ENCODE measurements around the gene MORN5.

MORN5 gene

DNA sequence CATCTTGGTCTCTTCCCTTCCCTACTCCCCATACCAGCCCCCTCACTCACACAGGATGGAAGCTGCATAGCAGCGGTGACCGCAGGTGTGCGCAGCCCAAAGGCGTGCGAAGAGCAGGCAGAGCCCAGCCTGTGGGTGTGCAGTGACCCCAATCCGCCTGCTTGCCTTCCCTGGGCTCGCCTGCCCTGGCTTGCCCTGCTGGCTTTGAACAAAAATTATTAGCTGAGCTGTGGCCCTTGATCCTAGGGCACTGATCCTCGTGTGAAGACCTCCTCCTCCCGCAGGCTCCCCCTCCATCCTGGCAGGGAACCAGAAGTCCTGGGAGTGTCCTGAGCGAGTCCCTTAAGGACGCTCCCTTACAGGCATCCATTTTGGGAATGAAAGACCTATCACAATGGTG lies 31.9 kb downstream of the MORN5 start:
- DNase-seq (ENCODE audit: low read depth) = no peak

DNA sequence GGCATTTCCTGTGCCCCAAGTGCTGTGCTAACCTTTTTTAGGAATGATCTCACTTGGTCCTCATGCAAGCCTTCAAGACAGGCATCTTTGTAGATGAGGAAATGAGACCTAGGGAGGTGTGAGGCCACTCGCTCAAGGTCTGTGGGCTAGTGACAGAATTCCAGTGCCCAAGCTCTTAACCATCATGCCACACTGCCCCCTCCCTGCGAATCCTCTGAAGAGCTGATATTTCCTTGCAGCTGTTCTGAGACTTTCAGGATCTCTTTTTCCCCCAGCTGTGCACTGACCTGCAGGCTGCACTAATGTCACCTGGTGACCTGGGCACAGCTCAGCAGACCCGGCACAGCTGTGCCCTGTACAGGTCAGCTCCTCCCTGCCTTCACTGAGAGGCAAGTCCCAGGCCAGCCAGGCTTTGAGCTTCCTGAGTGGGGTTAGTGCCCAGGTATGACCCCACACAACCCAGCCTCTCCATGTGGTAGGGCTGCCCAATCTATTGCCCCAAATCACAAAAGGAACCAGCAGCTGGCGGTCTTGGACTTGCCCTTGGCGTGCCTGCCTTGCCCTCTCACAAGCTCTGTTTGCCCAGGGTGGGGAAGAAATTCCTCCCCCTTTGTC lies 32.7 kb downstream of the MORN5 start:
- DNase-seq (ENCODE audit: low read depth) = no peak

DNA sequence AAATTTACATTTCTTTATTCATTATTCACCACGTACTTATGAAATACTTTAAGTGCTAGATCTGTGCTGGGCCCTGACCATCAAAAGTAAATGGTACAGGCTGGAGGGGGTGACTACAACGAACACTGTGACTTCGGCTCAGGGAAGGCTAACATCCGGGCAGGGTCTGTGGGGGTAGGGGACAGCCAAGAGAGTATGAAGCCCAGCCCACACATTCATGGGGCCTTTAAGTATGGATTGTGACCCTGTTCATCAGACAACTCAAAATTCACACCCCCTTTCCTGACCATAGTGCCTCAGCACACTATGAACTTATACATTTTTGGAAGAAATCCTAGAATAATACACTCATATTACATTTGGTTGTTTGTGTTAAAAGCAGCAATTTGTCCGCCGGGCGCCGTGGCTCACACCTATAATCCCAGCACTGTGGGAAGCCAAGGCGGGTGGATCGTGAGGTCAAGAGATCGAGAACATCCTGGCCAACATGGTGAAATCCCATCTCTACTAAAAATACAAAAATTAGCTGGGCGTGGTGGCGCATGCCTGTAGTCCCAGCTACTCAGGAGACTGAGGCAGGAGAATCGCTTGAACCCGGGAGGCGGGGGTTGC lies 33.3 kb downstream of the MORN5 start:
- no peak for DNase-seq (ENCODE audit: low read depth)

DNA sequence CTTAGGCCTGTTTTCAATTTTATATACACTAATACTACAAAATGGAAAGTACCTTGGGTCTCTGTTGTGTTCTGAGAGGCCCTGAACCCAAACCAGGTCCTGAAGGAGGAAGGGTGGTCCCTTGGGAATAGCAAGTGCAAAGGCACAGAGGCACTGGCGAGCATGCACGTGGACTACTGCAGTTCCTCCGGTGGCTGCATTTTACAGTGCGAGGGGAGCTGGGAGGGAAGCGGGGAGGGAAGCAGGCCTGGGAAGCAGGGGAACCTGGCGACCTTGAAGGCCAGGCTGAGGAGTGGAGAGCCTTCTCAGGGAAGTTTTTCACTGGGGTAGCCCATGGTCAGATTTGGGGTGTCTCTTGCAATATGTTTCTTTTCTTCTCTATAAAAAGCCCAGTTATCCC lies 33.9 kb downstream of the MORN5 start:
- DNase-seq (ENCODE audit: low read depth) = no peak

DNA sequence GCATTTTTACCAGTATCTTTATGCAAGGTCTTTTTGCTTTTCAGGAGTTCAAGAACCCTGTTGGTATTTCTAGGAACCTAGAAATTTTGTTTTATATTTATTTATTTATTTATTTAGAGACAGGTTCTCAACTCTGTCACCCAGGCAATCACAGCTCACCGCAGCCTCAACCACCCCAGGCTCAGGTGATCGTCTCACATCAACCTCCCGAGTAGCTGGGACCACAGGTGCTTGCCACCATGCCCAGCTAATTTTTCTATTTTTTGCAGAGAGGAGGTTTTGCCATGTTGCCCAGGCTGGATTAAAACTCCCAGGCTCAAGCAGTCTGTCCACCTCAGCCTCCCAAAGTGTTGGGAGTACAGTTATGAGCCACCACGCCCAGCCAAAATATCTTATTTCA lies 36.2 kb downstream of the MORN5 start:
- DNase-seq (ENCODE audit: low read depth) = no peak

DNA sequence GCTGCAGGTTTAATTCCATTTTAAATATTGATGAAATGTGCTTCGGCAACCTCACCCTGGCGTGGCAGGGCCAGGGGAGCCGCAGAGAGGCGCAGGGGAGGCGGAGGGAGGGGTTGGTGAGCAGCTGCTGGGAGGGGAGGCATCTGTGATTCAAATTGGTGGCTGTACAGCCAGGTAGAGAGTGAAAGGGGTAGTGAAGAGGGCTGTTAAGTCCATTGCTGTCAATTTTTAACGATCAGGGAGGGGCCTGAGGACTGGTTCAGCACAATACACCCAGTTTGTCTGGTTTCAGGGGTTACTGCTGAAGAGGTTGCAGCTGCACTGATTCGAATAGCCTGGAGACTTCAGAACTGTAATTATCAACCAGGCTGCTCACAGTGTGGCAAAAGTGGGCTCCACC lies 37.7 kb downstream of the MORN5 start:
- DNase-seq (ENCODE audit: low read depth) = no peak

DNA sequence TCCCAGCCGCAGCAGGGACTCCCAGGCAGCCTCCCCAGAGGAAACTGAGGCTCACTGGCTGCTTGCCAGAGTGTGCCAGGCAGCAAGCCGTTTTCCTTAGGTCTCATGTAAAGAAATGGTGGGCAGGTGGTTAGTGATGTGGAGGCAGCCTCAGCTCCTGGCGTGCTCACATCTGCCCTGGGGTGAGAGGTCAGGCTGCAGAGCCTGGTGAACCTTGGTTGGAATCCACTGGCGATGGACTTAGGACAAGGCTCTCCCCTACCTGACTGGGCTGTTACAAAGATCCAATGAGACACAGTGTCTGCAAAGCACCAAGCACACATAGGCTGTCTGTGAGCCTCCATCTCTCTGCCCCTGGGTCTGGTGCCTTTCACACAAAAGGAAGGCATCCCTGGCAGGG lies 38.2 kb downstream of the MORN5 start:
- DNase-seq (ENCODE audit: low read depth) = no peak

DNA sequence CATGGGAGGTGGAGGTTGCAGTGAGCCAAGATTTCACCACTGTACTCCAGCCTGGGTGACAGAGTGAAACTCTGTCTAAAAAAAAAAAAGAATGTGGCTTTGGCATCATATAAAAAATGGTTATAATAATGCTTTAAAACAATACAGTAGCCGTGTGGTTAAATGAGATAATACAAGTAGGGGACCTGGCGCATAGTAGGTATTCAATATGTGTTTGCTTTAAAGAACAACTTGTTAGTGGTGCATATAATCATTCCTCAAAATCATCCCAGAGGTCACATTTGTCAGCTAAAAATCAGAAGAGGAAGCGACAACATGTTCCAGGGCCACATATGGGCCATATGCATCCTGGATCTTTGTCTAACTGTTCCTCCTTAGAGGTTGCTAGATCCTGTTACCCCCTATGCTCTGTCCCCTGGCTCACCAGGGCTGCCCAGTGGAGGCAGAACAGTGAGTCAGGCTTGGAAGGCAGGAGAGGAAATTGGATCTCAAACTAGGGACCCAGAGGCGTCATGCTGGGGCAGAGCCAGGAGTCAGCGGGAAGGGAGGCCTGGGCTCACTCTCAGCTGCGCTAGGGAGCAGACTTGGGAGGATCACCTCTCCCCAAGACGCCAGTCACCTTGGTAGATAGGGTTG lies 41.4 kb downstream of the MORN5 start:
- no peak for DNase-seq (ENCODE audit: low read depth)

DNA sequence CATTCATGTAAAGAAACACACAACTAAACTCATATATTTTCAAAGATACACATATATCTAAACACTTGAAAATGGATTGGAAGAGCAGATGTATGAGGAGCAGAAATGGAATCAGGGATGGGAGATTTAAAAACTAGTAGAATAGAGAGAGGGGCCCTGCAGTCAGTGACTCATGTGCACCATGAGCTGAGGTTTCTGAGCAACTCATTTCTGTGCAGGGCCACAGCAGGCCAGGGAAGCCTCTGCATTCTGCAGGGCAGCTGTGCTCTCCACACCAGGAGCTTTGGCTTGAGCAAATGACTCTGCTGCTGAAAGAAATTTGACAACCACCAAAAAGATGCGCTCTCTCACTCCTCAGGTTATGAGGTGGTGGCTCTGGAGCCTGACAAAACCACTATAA lies 41.9 kb downstream of the MORN5 start:
- no peak for DNase-seq (ENCODE audit: low read depth)

DNA sequence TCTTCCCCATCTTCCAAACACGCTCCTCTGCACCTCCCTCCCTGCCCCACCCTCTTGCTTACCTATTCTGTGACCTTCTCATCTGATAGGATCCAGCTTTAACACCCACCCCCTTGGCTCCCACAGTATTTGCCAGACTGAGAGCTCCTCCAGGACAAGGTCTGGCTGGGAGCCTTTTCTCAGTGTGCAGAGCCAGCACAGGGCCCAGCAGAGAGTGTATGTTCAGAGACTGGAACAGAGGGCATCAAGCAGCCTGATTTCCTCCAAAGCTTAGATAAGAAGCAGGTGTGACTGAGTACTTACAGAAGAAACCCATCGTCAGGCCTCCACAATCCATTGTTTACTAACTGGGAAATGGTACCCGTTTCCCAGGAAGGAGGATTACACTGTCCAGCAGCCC lies 42.4 kb downstream of the MORN5 start:
- DNase-seq (ENCODE audit: low read depth) = no peak

DNA sequence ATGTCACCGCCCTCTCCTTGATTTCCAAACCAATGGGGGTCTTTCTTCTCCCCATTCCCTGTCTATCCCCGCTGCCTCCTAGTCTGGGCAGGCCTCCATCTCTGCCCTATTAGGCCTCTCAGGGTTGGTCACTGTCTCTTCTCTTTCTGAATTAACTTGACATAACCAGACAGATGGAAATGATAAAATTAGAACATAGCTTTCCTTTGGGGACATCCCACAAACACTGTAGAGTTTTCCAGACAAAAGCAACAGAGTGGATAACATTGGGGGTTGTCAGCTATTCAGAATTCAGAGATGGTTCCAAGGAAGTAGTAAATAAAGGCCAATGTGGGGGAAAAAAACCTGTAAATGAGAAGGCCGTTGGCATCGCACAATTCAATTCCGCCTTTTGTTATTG lies 44.3 kb downstream of the MORN5 start:
- no peak for DNase-seq (ENCODE audit: low read depth)

DNA sequence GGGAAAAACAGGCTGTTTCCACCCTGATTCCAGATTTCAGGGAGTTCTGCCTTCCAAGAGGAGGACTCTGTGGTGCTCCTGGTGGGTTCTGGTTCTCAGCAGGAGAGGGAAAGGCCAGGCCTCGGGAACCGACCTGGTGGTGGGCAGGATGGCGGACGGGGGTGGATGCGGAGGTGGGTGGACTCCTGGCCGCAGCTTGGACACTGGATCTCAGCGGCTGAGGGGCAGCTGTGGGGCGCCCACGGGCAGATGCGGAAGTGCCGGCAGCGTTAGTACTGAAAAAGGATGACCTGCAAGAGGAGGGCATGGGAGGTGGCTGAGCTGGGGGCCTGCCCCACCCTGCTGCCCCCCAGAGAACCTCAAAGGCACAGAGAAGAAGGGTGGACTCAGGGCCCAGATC lies 44.8 kb downstream of the MORN5 start:
- DNase-seq (ENCODE audit: low read depth) = no peak

DNA sequence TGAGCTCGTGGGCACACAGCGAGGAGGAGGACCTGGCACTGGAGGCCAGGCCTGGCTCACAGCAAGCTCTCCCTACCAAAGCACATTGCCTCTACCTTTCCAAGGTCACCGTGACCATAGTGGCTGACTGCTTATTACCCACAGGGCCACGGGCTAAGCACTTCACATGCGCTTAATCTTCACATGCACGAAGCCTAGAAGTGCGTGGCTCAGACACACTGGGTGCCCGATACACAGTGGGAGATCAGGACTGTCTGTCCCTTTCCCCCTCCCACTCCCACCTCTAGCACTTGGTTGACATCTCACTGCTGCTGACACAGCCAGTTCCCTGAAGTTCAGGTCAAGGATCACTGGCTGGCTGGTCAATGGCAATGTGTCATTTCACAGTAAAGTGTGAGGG lies 45.5 kb downstream of the MORN5 start:
- DNase-seq (ENCODE audit: low read depth) = no peak

DNA sequence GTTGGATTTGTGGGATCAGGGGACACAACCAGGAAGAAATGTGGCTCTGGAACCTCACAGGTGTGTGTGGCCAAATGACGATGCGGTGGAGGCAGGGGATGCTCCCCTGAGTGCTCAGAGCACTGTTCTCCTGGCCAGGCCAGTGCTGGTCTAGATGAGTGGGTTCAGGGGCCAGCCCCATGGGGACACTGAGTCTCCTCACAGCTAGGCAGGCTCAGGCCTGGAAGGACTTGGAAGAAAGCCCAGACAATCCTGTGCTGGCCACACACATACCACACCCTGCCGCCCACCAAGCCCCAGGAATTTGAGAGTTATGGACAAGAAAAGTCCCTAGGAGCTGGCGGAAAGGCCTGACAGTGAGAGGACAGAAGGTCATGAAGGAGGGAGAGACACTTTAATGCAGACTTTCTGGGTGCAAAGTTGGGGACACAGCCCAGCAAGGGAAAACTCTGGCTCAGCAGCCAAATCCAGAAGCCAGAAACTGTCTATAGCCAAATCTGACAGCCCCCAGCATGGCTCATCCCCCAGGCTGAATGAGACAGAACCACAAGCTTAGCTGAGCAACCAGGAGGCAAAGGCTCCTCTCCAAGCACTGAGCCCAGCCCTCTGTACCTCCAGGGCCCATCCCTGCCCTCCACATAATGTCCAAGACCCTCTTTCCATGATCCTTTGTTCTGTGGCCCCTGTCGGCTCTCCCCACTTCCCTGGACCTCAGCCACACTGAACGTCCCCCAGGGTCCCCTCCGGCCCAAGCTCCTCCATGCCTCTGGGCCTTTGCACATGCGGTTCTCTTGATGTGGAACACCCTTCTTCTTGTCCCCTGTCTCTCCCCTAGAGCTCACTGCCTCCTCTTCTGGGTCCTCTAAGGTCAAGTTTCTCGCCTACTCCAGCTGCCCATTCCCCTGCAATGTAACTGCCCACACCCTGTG lies 46.7 kb downstream of the MORN5 start:
- peak; percentile 38 for DNase-seq (ENCODE audit: low read depth)

DNA sequence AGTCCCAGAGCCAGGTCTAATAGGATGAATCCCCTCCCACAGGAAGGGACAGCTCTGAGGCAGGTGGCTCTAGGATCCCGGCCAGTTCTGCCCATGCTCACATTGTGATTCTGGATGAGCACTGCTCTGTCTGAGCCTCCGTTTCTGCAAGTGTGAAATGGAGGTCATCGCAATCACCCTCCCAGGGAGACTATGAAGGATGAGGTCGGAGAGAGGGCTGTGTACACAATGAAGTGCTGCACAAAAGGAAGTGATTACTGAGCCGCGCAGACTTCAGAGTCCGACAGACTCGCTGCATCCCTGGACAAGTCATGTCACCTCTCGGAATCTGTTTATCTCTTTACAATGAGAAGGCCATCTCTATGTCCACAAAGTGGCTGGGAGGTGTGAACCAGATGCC lies 47.4 kb downstream of the MORN5 start:
- no peak for DNase-seq (ENCODE audit: low read depth)

DNA sequence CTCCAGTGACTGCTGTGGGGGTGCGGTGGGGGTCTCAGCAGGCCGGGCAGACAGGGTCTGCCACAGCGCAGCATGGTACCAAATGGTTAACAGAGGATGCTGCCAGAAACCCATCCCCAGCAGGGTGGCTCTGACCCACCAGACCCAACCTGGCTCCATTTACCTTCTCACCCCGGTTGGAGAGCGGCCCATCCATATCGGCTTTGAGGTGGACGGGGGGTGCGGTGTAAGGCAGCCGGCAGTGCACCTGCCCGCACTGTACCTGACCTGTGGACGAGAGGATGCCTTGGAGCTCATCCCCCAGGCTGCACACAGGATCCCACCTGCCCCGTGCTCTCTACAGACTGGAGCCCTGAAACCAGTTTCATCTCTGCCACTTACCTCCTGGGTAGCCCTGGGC lies 49.7 kb downstream of the MORN5 start:
- DNase-seq (ENCODE audit: low read depth) = no peak

DNA sequence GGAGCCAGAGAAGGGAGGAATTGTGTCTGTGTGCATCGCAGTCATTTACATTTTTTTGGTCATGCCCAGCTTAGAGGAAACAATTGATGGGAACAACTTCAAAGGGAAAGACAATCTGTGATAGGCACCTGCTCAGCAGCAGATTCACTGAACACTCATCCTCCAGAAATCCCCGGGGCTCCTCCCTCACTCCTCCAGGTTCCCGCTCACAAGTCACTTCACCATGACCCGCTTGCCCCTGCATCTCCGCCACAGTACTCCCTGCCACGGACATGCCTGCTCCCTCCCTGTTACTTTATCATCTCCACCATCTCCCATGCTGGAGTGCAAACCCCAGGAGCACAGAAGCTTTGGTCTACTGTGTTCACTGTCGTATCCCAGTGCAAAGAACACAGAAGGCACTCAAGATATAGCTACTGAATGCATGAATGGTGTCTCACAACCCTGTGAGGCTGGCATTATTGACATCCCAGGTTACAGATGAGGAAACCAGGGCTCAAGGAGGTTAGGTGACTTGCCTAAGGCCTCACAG lies 52.8 kb downstream of the MORN5 start:
- DNase-seq (ENCODE audit: low read depth) = no peak

DNA sequence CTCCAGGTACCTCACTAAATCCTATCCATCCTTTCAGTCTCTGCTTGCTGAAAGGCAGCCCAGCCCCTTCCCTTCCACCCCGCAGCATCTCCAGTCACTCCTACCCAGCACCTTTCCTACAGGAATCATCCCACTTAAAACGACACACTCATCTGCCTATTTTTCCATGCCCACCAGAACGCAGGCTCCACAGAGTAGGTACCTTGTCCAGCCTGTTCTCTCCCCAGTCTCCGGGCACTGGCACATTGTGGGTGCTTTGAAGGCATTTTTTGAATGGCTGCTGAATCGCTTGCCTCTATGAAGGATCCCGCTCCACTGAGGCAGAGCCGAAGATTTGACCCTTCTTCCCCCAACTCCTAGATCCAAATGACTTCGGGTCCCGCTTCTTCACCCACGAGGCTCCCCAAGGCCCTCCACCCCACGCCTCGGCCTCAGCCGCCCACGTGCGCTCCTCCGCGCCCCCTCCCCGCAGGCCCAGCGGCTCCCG lies 53.4 kb downstream of the MORN5 start:
- no peak for DNase-seq (ENCODE audit: low read depth)

DNA sequence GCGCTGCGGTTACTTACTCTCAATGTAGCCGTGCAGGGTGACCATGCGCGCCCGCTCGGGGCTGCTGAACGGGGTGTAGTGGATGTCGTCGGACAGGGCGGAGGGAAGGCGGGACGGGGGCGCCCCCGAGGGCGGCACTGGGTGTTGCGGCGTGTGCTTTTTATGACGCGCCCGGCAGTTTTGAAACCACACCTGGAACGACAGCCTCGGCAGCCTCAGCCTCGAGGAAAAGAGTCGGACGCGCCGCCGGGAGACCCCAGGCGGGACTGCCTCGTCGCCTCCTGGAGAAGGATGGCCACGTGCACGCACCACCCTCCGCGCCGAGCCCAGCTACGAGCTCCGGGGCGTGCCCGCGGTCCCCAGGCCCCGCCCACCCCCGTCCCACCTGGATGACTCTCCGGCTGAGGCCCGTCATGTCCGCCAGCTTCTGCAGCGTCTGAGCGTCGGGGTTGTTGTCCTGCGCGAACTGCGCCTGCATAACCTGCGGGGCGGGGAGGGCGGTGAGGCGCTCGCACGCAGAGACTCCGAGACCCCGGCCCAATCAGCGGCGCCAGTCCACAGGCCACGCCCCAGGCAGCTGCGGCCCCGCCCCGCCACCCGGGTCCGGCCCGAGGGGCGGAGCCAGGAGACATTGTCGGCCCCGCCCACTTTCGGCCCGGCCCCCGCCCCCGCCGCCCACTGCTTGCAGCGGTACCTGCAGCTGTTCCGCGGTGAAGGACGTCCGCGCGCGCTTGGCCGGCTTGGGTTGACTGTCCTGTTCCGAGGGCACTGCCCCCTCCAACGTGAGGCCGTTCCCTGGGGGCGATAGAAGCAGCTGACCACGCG lies 54.1 kb downstream of the MORN5 start:
- peak; percentile 7 for DNase-seq (ENCODE audit: low read depth)

DNA sequence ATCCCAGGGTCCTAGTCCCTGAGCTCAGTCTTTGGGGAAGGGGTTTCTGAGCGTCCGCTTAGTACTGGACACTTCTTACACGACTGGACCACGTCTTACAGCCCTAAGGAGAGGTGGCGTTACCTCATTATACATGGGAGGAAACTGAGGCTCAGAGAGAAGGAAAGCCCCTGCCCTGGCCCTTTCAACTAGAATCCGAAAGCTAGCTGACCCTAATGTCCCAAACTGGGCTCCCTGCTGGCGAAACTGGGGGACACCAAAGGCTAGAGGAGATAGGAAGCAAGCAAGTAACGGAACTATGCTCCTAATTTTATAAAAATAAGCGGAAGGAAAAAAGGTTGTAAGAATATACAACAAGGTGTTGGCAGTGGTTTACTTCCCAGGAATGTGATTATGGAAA lies 54.8 kb downstream of the MORN5 start:
- DNase-seq (ENCODE audit: low read depth) = no peak

DNA sequence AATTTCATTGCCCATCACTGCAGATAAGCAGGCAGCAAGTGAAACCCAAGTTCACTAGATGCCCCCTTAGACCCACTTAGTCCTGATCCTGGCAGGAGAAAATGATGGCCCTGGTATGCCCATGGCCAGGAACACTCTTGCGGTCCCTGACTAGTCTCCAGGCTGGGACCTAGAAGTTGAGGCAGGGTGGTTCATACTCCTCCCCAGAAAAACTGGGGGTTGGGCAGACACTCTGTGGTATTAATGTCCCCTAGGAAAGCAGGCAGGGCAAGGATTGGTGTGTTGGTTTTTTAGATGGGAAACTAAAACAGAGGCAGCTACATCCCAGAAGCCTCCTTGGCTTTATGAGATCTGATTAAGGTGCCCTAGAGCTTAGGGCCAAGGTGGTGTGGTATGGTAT lies 56.0 kb downstream of the MORN5 start:
- DNase-seq (ENCODE audit: low read depth) = no peak

Measured in amniotic epithelial cell (primary cell).